ENCODE measurements around the gene MLPH. TPM values are rescaled to one million over a fixed set of nuclear protein-coding genes. Genes with fewer than 3 reads are reported as not detected.

Gene MLPH
- total and polyA plus RNA-seq, 8 donors = 61.3 to 657 (median 344) TPM

DNA sequence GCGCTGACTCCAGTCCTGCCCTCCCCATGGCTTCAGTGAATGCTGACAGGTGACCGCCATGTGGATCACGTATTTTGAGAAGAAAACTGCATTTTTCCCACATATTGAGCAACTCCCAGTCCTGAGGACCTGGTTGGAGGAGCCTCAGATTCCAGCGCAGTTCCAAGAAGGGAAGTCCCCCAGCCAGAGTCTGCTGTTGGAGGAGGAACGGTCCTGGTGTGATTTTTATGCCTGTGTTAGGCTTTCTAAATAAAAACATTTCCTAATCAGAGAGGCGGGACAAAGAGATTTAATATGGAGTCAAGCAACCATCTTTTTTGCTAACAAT, 40.7 kb upstream of the MLPH start:
- peak in 1 of 2 donors; percentile 36 for DNase-seq
- H3K4me1 ChIP-seq = peaks cover 0 to 13% (median 9%) of the 10 kb centered on the region in 4 donors
- H3K27ac ChIP-seq = no peak overlapping the region
- H3K9me3 ChIP-seq = no peaks in the 10 kb centered on the region
- no peak overlapping the region for H3K4me3 ChIP-seq
- 78 to 94% (median 89%) methylated on average over 6 of the region's 6 CpGs for WGBS, 5 donors
- intact Hi-C loops (cut with DNase I; ENCODE audit: low total_unique reads) = no loop called here
- H3K36me3 ChIP-seq = no peaks in the 10 kb centered on the region
- TF ChIP-seq CTCF (IDR thresholded peaks at IDR 0.05) = no peak
- H3K27me3 ChIP-seq = peaks cover 0 to 6% (median 0%) of the 10 kb centered on the region in 3 donors

GRCh38 chr2:237447496-237447895, 39.6 kb upstream of the MLPH start:
- Histone ChIP-seq H3K4me3 (no peak overlapping the region), H3K27ac (no peak overlapping the region), H3K36me3 (no peaks in the 10 kb centered on the region), H3K27me3 (peaks cover 0 to 6% (median 0%) of the 10 kb centered on the region in 3 donors), H3K4me1 (peaks cover 0 to 17% (median 9%) of the 10 kb centered on the region in 4 donors), H3K9me3 (no peaks in the 10 kb centered on the region)
- intact Hi-C loops (cut with DNase I; ENCODE audit: low total_unique reads) = no loop called here
- no peak for DNase-seq
- 94 to 97% (median 96%) methylated on average over 11 of the region's 11 CpGs for WGBS, 5 donors
- TF ChIP-seq POLR2AphosphoS5 (IDR thresholded peaks at IDR 0.05) (no peak), EP300 (IDR thresholded peaks at IDR 0.05) (no peak), CTCF (IDR thresholded peaks at IDR 0.05) (no peak), POLR2A (IDR thresholded peaks at IDR 0.05) (no peak)

- Histone ChIP-seq H3K4me3 (no peak overlapping the region), H3K36me3 (no peaks in the 10 kb centered on the region), H3K4me1 (peaks cover 0 to 17% (median 9%) of the 10 kb centered on the region in 4 donors), H3K9me3 (no peaks in the 10 kb centered on the region), H3K27me3 (peaks cover 0 to 6% (median 0%) of the 10 kb centered on the region in 3 donors), H3K27ac (peak overlapping the region in 1 of 5 donors; percentile 72)
- WGBS, 5 donors = 85 to 95% (median 90%) methylated on average over 3 to 7 of the region's 7 CpGs
- TF ChIP-seq EP300 (IDR thresholded peaks at IDR 0.05) (no peak), POLR2AphosphoS5 (IDR thresholded peaks at IDR 0.05) (no peak), CTCF (IDR thresholded peaks at IDR 0.05) (no peak), POLR2A (IDR thresholded peaks at IDR 0.05) (no peak)
- intact Hi-C loops (cut with DNase I; ENCODE audit: low total_unique reads) = no loop called here
- DNase-seq = no peak
These were observed 38.9 kb upstream of the MLPH start for GRCh38 chr2:237448171-237448570.

DNA sequence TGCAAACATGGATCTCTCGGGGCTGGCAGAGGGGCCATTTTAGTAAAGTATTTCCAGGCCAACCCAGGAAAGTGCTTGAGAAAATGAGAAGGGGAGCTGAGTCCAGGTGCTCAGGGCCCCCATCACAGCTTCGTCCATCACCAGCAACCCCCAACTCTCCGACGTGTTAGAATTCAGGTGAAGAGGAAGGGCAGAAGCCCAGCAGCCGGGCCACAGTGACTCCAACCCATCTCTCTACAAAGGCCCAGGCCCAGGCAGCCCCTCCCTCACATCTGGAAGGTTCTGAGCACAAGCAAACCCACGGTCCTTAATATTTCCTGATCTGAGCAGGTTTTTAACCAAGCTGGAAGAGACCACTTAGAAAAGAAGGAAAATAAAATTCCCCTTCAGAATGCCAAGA, 38.4 kb upstream of the MLPH start:
- Histone ChIP-seq H3K9me3 (no peaks in the 10 kb centered on the region), H3K4me1 (peaks cover 0 to 17% (median 9%) of the 10 kb centered on the region in 4 donors), H3K4me3 (no peak overlapping the region), H3K27ac (peak overlapping the region in 3 of 5 donors; percentile 64 to 72 (median 65)), H3K36me3 (no peaks in the 10 kb centered on the region), H3K27me3 (peaks cover 0 to 6% (median 0%) of the 10 kb centered on the region in 3 donors)
- intact Hi-C loops (cut with DNase I; ENCODE audit: low total_unique reads) = no loop called here
- TF ChIP-seq POLR2A (IDR thresholded peaks at IDR 0.05) = no peak
- DNase-seq = no peak
- 81 to 95% (median 87%) methylated on average over 6 of the region's 6 CpGs for WGBS, 5 donors

- intact Hi-C loops (cut with DNase I; ENCODE audit: low total_unique reads) = no loop called here
- H3K4me3 ChIP-seq = no peak overlapping the region
- TF ChIP-seq POLR2A (IDR thresholded peaks at IDR 0.05) (no peak), CTCF (IDR thresholded peaks at IDR 0.05) (no peak), EP300 (IDR thresholded peaks at IDR 0.05) (no peak), POLR2AphosphoS5 (IDR thresholded peaks at IDR 0.05) (peak; percentile 10 to 41 (median 28))
- no peaks in the 10 kb centered on the region for H3K9me3 ChIP-seq
- H3K4me1 ChIP-seq = peaks cover 0 to 17% (median 9%) of the 10 kb centered on the region in 4 donors
- 28 to 37% (median 32%) methylated on average over 13 of the region's 13 CpGs for WGBS, 5 donors
- H3K36me3 ChIP-seq = no peaks in the 10 kb centered on the region
- H3K27me3 ChIP-seq = peaks cover 0 to 6% (median 0%) of the 10 kb centered on the region in 3 donors
- H3K27ac ChIP-seq = peak overlapping the region in 4 of 5 donors; percentile 5 to 72 (median 64)
- DNase-seq = peak in 1 of 2 donors; percentile 60
These were observed 37.7 kb upstream of the MLPH start for GRCh38 chr2:237449193-237449881.
